PC-3 (cell line): ENCODE results near the gene CD248.

ENCODE experiments used
- EZH2 ChIP-seq: fragments of 300-600 bp; sonication (generic); IDR thresholded peaks from one replicate; pipeline ENCODE4 v1.6.1; 2017; ENCODE audit warnings: antibody characterized with exemption, mild to moderate bottlenecking, low read length; ENCODE audit not compliant: unreplicated experiment
- EZH2phosphoT487 ChIP-seq: fragments of 300-600 bp; sonication (generic); IDR thresholded peaks from 2 replicates; pipeline ENCODE4 v1.6.1; 2018; ENCODE audit warnings: mild to moderate bottlenecking, antibody characterized with exemption, low read length, borderline replicate concordance

GRCh38 chr11:66365166-66365565, 48.3 kb upstream of the CD248 start:
- no peak for TF ChIP-seq EZH2phosphoT487
- TF ChIP-seq EZH2, result no peak
